ENCODE data around the gene BRI3.
"Not testable (repeated sequence)": the region's sequence is repeated elsewhere in the genome, so short reads cannot be mapped to it uniquely, and the experiment has no call there.

Gene BRI3

GRCh38 chr7:98315318-98315993 lies 34.0 kb downstream of the BRI3 start:
- Histone ChIP-seq H3K36me3 (ENCODE audit: control insufficient read depth, insufficient read depth, low read length) (peaks cover 46% of the 10 kb centered on the region), H3K4me3 (ENCODE audit: extremely low read depth, insufficient read depth, low read length, poor library complexity, severe bottlenecking) (no peak overlapping the region), H3K4me1 (ENCODE audit: control insufficient read depth, insufficient read depth, low read length, poor library complexity, severe bottlenecking) (peaks cover 18% of the 10 kb centered on the region), H3K9me3 (ENCODE audit: control insufficient read depth, low read length) (no peaks in the 10 kb centered on the region), H3K27ac (ENCODE audit: low read depth, low read length, severe bottlenecking) (no peak overlapping the region)
- 95 to 100% methylated on average over 5 of the region's 13 CpGs for WGBS, 2 experiments (ENCODE audit: insufficient coverage in 2 of 2)

GRCh38 chr7:98315994-98316527 lies 34.6 kb downstream of the BRI3 start:
- H3K36me3 ChIP-seq (ENCODE audit: control insufficient read depth, insufficient read depth, low read length), result peaks cover 42% of the 10 kb centered on the region
- H3K27ac ChIP-seq (ENCODE audit: low read depth, low read length, severe bottlenecking), result not testable (repeated sequence)
- WGBS, 2 experiments (ENCODE audit: insufficient coverage in 2 of 2), result 88% methylated on average over 1 of the region's 4 CpGs; no CpG with 5 or more reads in 1 of the 2 experiments

DNA sequence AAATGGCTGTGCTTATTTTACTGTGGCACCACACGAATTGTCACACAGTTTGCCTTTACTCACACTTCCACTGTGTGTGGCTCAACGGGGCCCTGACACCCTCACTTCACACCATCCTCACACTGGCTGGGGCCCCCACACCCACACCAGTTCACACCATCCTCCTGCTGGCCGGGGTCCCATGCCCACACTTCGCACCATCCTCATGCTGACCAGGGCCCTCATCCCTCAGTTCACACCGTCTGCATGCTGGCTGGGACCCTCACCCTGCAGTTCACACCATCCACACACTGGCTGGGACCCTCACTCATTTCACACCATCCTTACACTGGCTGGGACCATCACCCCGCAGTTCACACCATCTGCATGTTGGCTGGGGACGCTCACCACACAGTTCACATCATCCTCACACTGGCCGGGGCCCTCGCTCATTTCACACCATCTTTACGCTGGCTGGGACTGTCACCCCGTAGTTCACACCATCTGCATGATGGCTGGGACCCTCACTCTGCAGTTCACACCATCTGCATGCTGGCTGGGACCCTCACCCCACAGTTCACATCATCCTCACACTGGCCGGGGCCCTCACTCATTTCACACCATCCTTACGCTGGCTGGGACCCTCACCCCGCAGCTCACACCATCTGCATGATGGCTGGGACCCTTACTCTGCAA lies 36.0 kb downstream of the BRI3 start:
- H3K27ac ChIP-seq (ENCODE audit: low read depth, low read length, severe bottlenecking), result no peak overlapping the region
- WGBS, 2 experiments (ENCODE audit: insufficient coverage in 2 of 2), result 95 to 97% methylated on average over 10 to 14 of the region's 14 CpGs
- H3K4me3 ChIP-seq (ENCODE audit: extremely low read depth, insufficient read depth, low read length, poor library complexity, severe bottlenecking), result no peak overlapping the region
- peaks cover 35% of the 10 kb centered on the region for H3K36me3 ChIP-seq (ENCODE audit: control insufficient read depth, insufficient read depth, low read length)
- peaks cover 16% of the 10 kb centered on the region for H3K4me1 ChIP-seq (ENCODE audit: control insufficient read depth, insufficient read depth, low read length, poor library complexity, severe bottlenecking)
- H3K9me3 ChIP-seq (ENCODE audit: control insufficient read depth, low read length), result no peaks in the 10 kb centered on the region

More at GRCh38 chr7:98315994-98316527, 34.6 kb downstream of the BRI3 start:
- H3K4me3 ChIP-seq (ENCODE audit: extremely low read depth, insufficient read depth, low read length, poor library complexity, severe bottlenecking); H3K9me3 ChIP-seq (ENCODE audit: control insufficient read depth, low read length): not testable (repeated sequence)
- peaks cover 18% of the 10 kb centered on the region for H3K4me1 ChIP-seq (ENCODE audit: control insufficient read depth, insufficient read depth, low read length, poor library complexity, severe bottlenecking)

DNA sequence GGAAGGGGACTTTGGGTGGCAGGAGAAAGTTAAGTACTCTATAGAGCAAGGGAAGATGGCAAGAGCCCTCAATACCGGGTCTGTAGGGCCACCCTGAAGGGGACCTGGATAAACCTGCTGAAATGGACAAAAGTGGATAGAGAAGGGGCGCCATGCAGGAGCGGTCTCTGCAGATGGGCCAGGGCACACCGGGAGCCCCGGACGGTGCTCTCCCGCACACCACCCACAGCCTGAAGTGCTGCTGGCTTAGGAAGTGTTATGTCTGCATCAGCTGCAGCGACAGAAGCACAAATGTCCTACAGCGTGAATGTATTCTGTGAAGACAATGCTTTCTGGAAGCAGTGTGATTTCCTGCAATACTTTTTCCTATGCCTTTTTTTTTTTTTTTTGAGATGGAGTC lies 37.7 kb downstream of the BRI3 start:
- 97% methylated on average over 7 to 8 of the region's 9 CpGs for WGBS, 2 experiments (ENCODE audit: insufficient coverage in 2 of 2)
- Histone ChIP-seq H3K36me3 (ENCODE audit: control insufficient read depth, insufficient read depth, low read length) (peaks cover 33% of the 10 kb centered on the region), H3K4me1 (ENCODE audit: control insufficient read depth, insufficient read depth, low read length, poor library complexity, severe bottlenecking) (peaks cover 13% of the 10 kb centered on the region), H3K27ac (ENCODE audit: low read depth, low read length, severe bottlenecking) (no peak overlapping the region), H3K4me3 (ENCODE audit: extremely low read depth, insufficient read depth, low read length, poor library complexity, severe bottlenecking) (no peak overlapping the region), H3K9me3 (ENCODE audit: control insufficient read depth, low read length) (no peaks in the 10 kb centered on the region)

GRCh38 chr7:98321301-98321700 lies 39.8 kb downstream of the BRI3 start:
- Histone ChIP-seq H3K27ac (ENCODE audit: low read depth, low read length, severe bottlenecking) (no peak overlapping the region), H3K4me1 (ENCODE audit: control insufficient read depth, insufficient read depth, low read length, poor library complexity, severe bottlenecking) (peaks cover 13% of the 10 kb centered on the region)
- WGBS, 2 experiments (ENCODE audit: insufficient coverage in 2 of 2), result 89 to 96% methylated on average over 10 of the region's 10 CpGs

DNA sequence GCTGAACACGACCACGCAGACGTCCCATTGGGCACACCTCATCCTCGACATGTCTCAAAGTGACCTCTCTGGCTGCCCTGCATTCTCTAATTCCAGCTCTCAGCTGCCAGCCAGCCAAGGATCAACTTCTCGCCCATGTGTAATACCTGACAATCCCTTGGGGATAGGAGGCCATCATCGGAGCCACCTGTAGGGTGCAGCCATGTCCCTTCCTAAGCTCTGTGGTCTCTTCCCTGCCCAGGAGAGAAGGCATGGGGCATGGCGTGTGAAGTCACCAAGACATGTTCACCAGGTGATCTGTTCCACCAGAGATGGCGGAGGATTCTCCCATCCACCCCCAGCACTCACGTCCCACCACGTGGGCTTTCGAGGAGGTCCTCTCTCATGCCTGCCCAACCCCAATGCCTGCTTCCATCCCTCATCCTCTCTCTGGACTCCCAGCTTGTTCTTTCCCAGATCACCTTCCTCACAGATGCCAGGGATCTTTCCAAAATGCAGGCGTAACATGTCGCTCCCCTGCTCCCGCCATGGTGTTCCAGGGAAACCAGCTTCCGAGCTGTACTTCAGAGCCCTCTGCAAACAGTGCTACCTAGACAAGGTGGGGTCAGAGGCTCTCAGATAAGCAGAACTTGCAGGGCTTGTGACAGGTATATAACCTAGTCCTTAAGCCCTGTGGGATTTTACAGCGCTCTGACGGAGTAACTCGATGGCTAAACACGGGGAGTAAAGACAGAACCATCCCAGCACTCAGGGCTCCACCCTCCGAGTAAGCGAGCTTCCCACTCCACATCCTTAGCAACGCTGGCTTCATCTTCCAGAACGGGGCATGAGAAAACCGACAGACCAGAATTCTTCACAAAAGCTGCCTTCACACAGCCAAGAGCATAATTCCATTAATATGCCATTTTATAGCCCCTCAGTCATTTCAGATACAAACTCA lies 41.1 kb downstream of the BRI3 start:
- no peak overlapping the region for H3K4me3 ChIP-seq (ENCODE audit: extremely low read depth, insufficient read depth, low read length, poor library complexity, severe bottlenecking)
- H3K36me3 ChIP-seq (ENCODE audit: control insufficient read depth, insufficient read depth, low read length), result peaks cover 3% of the 10 kb centered on the region
- H3K9me3 ChIP-seq (ENCODE audit: control insufficient read depth, low read length), result no peaks in the 10 kb centered on the region
- WGBS, 2 experiments (ENCODE audit: insufficient coverage in 2 of 2), result 88 to 90% methylated on average over 21 to 24 of the region's 24 CpGs
- H3K4me1 ChIP-seq (ENCODE audit: control insufficient read depth, insufficient read depth, low read length, poor library complexity, severe bottlenecking), result peaks cover 13% of the 10 kb centered on the region
- H3K27ac ChIP-seq (ENCODE audit: low read depth, low read length, severe bottlenecking), result no peak overlapping the region

More at GRCh38 chr7:98321301-98321700, 39.8 kb downstream of the BRI3 start:
- H3K36me3 ChIP-seq (ENCODE audit: control insufficient read depth, insufficient read depth, low read length), result peaks cover 13% of the 10 kb centered on the region
- no peak overlapping the region for H3K4me3 ChIP-seq (ENCODE audit: extremely low read depth, insufficient read depth, low read length, poor library complexity, severe bottlenecking)
- H3K9me3 ChIP-seq (ENCODE audit: control insufficient read depth, low read length), result no peaks in the 10 kb centered on the region

DNA sequence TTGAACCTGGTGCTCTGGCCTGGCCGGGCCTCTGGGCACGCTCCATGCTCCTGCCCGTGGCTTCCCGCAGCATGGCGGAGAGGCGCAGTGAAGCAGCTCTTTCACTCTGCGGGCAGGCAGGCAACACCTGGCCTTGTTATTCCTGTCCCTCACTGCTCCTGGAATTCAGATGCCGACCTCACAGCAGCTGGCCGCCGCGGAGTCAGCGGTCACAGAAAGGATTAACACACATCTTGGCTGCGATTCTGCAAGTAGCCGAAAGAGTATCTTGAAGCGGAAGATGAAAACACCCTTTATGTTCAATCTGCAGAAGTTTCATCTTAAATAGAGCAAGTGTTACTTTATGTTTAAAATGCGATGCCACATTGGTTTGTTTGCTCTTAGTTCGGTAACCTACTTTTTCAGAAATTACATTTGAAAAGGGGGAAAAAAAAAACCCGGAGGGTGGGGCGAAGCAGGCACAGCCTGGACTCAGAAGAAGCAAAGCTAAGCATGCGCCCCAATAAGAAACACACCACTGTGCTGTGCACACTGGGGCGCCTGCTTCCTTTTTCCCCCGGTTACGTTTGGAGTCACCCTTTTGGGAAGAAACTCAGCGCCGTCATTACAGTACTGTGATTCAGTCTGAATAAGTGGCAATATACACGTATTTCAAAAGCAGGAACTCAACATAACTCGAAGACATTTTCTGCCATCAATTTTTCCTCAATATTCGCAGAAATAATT lies 42.3 kb downstream of the BRI3 start:
- Histone ChIP-seq H3K27ac (ENCODE audit: low read depth, low read length, severe bottlenecking) (no peak overlapping the region), H3K4me1 (ENCODE audit: control insufficient read depth, insufficient read depth, low read length, poor library complexity, severe bottlenecking) (peaks cover 21% of the 10 kb centered on the region), H3K36me3 (ENCODE audit: control insufficient read depth, insufficient read depth, low read length) (no peaks in the 10 kb centered on the region), H3K9me3 (ENCODE audit: control insufficient read depth, low read length) (no peaks in the 10 kb centered on the region), H3K4me3 (ENCODE audit: extremely low read depth, insufficient read depth, low read length, poor library complexity, severe bottlenecking) (no peak overlapping the region)
- 72 to 78% methylated on average over 23 of the region's 28 CpGs for WGBS, 2 experiments (ENCODE audit: insufficient coverage in 2 of 2)

GRCh38 chr7:98324782-98325181 lies 43.3 kb downstream of the BRI3 start:
- Histone ChIP-seq H3K36me3 (ENCODE audit: control insufficient read depth, insufficient read depth, low read length) (no peaks in the 10 kb centered on the region), H3K4me1 (ENCODE audit: control insufficient read depth, insufficient read depth, low read length, poor library complexity, severe bottlenecking) (peaks cover 28% of the 10 kb centered on the region), H3K4me3 (ENCODE audit: extremely low read depth, insufficient read depth, low read length, poor library complexity, severe bottlenecking) (no peak overlapping the region), H3K27ac (ENCODE audit: low read depth, low read length, severe bottlenecking) (no peak overlapping the region), H3K9me3 (ENCODE audit: control insufficient read depth, low read length) (no peaks in the 10 kb centered on the region)
- 97% methylated on average over 3 to 5 of the region's 6 CpGs for WGBS, 2 experiments (ENCODE audit: insufficient coverage in 2 of 2)

DNA sequence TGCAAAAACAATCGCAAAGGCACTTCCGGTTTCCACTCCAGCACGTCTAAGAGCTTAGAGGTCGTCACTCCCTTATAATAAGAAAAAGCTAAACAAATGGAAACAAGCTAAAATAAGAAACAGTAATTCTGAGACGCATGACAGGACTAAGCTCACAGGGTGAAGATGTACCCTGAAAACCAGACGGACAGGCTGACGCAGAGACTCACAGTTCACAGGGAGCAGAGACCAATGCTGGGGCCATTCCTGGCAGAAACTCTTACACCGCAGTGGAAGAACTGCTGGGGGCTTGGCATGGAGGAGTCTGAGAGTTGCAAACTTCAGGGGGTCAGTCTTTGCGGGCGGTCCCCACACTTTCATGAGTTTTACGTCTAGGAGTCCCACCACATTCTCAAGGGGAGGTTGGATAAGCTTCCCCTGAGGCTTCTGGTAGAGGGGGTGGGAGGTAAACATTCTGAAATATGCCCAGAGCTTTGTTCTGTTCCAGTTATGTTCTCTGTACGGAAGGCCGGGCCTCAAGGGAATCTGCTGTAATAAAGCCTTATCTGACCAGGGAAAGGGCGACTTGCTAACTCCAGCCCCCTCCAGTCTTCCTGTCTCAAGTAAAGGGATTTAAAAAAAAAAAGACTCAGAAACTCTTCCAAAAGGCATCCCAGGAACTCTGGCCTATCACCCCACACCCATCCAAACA lies 47.8 kb downstream of the BRI3 start:
- Histone ChIP-seq H3K4me1 (ENCODE audit: control insufficient read depth, insufficient read depth, low read length, poor library complexity, severe bottlenecking) (peaks cover 15% of the 10 kb centered on the region), H3K4me3 (ENCODE audit: extremely low read depth, insufficient read depth, low read length, poor library complexity, severe bottlenecking) (no peak overlapping the region), H3K27ac (ENCODE audit: low read depth, low read length, severe bottlenecking) (peak overlapping the region; percentile 95), H3K36me3 (ENCODE audit: control insufficient read depth, insufficient read depth, low read length) (no peaks in the 10 kb centered on the region), H3K9me3 (ENCODE audit: control insufficient read depth, low read length) (peaks cover 11% of the 10 kb centered on the region)
- WGBS, 2 experiments (ENCODE audit: insufficient coverage in 2 of 2), result 93% methylated on average over 4 to 13 of the region's 14 CpGs

Measured in mesodermal cell (in vitro differentiated cells).